ENCODE data around the gene HIPK2.

DNA sequence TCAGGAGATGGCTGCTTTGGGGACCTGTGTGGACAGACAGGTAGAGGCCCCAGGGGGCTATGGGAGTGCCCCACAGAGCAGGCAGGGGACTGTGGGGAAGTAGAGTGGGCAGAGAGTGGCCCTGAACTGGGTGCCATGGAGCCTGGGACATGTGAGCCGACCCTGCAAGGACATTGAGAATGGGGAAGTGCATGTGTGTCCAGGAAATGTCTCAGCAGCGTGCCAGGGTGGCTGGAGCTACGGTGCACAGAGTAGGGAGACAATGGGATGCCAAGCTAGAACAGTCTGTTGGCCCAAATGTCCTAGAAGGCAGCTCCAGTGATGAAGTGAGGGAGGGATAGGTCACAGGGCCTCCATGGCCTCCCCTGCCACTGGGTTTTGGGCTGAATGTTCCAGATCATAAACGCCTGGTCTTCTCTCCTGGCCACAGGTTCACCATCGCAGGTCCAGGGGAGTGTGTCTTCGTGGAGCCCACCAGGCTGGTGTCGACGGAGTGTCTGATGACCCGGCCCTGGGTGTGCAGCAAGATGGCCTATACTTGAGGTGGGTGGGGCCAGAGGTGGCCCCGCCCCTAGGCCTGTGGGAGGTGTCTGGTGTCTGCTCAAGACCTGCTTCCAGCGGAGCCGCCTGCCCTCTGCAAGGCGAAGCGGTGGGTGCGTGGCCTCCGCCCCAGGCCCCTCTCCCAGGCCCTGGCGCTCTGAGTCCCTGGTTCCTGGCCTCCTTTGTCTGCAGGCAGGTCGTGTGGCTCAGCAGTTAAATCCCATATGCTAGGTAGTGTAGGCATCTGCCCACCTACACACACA, 233.8 kb downstream of the HIPK2 start:
- TF ChIP-seq SUZ12 (IDR thresholded peaks at IDR 0.05) (no peak), HDGF (IDR thresholded peaks at IDR 0.05; ENCODE audit: borderline replicate concordance) (no peak), CTBP1 (IDR thresholded peaks at IDR 0.05; ENCODE audit: borderline replicate concordance) (no peak), FOXM1 (IDR thresholded peaks at IDR 0.05; ENCODE audit: borderline replicate concordance) (no peak)

Data from HEK293T (cell line).